GM12878 (cell line): ENCODE results near the gene ENPP1. TPM values are rescaled to one million over a fixed set of nuclear protein-coding genes. Genes with fewer than 3 reads are reported as not detected.
A peak's percentile ranks its signal among the peaks of the same experiment; 100 is the strongest.

ENCODE experiments used
- ATAC-seq: fragments of 200-7000 bp; cut with Tn5 transposase; 3 replicates; pipeline ENCODE4 v1.9.1; 2020; ENCODE audit warnings: mild to moderate bottlenecking, moderate library complexity
- BruUV-seq: library from RNA; stranded (reverse); fragments of 400-500 nt; replicated peaks from 2 replicates; lab custom pipeline; 2021; lab: Mats Ljungman, UMichigan
- CTCF ChIA-PET: fragments of 300-600 bp; sonication (Branson Sonifier 250); formaldehyde crosslinking; extraction: SDS; loops from one replicate; lab custom pipeline; 2021; ENCODE audit warnings: inconsistent platforms; lab: Yijun Ruan, JAX
- POLR2A ChIA-PET: fragments of 350-600 bp; formaldehyde crosslinking; extraction: SDS; loops from one replicate; lab custom pipeline; 2021; ENCODE audit warnings: inconsistent platforms; lab: Charles Lee
- RAD21 ChIA-PET: fragments of 300-600 bp; sonication (Branson Sonifier 250); formaldehyde crosslinking; loops from one replicate; lab custom pipeline; 2023; ENCODE audit warnings: antibody characterized with exemption; ENCODE audit not compliant: unreplicated experiment; lab: Charles Lee
- SMC1A ChIA-PET: fragments of 300-600 bp; sonication (Branson Sonifier 250); formaldehyde crosslinking; loops from one replicate; lab custom pipeline; 2023; ENCODE audit not compliant: unreplicated experiment, uncharacterized antibody; lab: Charles Lee
- DNase-seq: peaks from one replicate; pipeline ENCODE4 v3.0.0-alpha.2; 2011; ENCODE audit warnings: low read depth, low spot score
- FAIRE-seq: peaks from 3 replicates; lab custom pipeline; 2011; peaks lifted over from hg19 to GRCh38; lab: Jason Lieb, UNC
- H2AFZ ChIP-seq: 2 replicates; pipeline ENCODE4 v1.6.0; 2011; ENCODE audit warnings: low read depth, low read length, control low read depth; ENCODE audit not compliant: control insufficient read depth
- H3K27ac ChIP-seq: 2 replicates; pipeline ENCODE4 v1.5.1; 2011; ENCODE audit warnings: control low read depth; ENCODE audit not compliant: control insufficient read depth, insufficient read depth
- H3K27me3 ChIP-seq, 2 experiments: replicated peaks in 1 of 2; 2 replicates each; pipeline versions ENCODE4 v1.6.0 to v1.6.1; 2011; ENCODE audit warnings: low read length in 1 of 2; ENCODE audit not compliant: control insufficient read depth in 2 of 2, insufficient read depth in 2 of 2
- H3K36me3 ChIP-seq, 2 experiments: 2 replicates each; pipeline ENCODE4 v1.5.1; 2011; ENCODE audit warnings: low read length in 1 of 2; ENCODE audit not compliant: control insufficient read depth in 2 of 2, insufficient read depth in 2 of 2
- H3K4me1 ChIP-seq: 2 replicates; pipeline ENCODE4 v1.6.1; 2011; ENCODE audit warnings: mild to moderate bottlenecking, low read length, moderate library complexity, mixed read lengths; ENCODE audit not compliant: control insufficient read depth, insufficient read depth
- H3K4me2 ChIP-seq: 2 replicates; pipeline ENCODE4 v1.6.0; 2011; ENCODE audit warnings: control low read depth; ENCODE audit not compliant: control insufficient read depth, insufficient read depth
- H3K4me3 ChIP-seq: fragments of 200-600 bp; sonication (generic); 2 replicates; pipeline ENCODE4 v1.5.1; 2016
- H3K79me2 ChIP-seq: 2 replicates; pipeline ENCODE4 v1.6.0; 2011; ENCODE audit warnings: low read length; ENCODE audit not compliant: control insufficient read depth, insufficient read depth
- H3K9ac ChIP-seq: 2 replicates; pipeline ENCODE4 v1.8.0; 2011; ENCODE audit warnings: low read length, control low read depth, mixed read lengths; ENCODE audit not compliant: control insufficient read depth, insufficient read depth
- H3K9me3 ChIP-seq: replicated peaks from 3 replicates; pipeline ENCODE4 v1.5.1; 2011; ENCODE audit warnings: mild to moderate bottlenecking, low read length; ENCODE audit not compliant: control insufficient read depth, insufficient read depth
- H4K20me1 ChIP-seq: 2 replicates; pipeline ENCODE4 v1.6.0; 2011; ENCODE audit not compliant: control insufficient read depth, insufficient read depth
- BHLHE40 ChIP-seq, 2 experiments: fragments of 450-650 bp in 1 of 2; IDR thresholded peaks; 2 replicates each; pipeline ENCODE4 v1.6.1; 2011 to 2017; ENCODE audit warnings: low read depth in 2 of 2, borderline replicate concordance in 1 of 2, improper control_type of control experiment in 1 of 2, low read length in 1 of 2, mild to moderate bottlenecking in 1 of 2
- ESRRA ChIP-seq: IDR thresholded peaks from 2 replicates; pipeline ENCODE4 v1.6.1; 2012; ENCODE audit warnings: mild to moderate bottlenecking, low read length, improper control_type of control experiment
- MTA3 ChIP-seq: IDR thresholded peaks from 2 replicates; pipeline ENCODE4 v1.6.1; 2012; ENCODE audit warnings: low read length, inconsistent platforms, borderline replicate concordance
- NFIC ChIP-seq: IDR thresholded peaks from 2 replicates; pipeline ENCODE4 v1.6.1; 2012; ENCODE audit warnings: low read depth, mild to moderate bottlenecking, inconsistent platforms, low read length, moderate library complexity
- RAD21 ChIP-seq: IDR thresholded peaks from 2 replicates; pipeline ENCODE4 v1.6.1; 2011; ENCODE audit warnings: mild to moderate bottlenecking, low read depth, low read length, moderate library complexity; ENCODE audit not compliant: insufficient read depth
- RBBP5 ChIP-seq: fragments of 200-600 bp; sonication (generic); conservative IDR thresholded peaks from 2 replicates; pipeline ENCODE4 v1.6.1; 2016
- SMC3 ChIP-seq: IDR thresholded peaks from 2 replicates; pipeline ENCODE4 v1.6.1; 2011; ENCODE audit warnings: low read length, improper control_type of control experiment, borderline replicate concordance
- SP1 ChIP-seq: IDR thresholded peaks from one replicate; pipeline ENCODE4 v1.6.1; 2011; ENCODE audit warnings: low read depth, low read length
- SPI1 ChIP-seq: IDR thresholded peaks from 2 replicates; pipeline ENCODE4 v1.6.1; 2011; ENCODE audit warnings: low read depth, mild to moderate bottlenecking, low read length, moderate library complexity, borderline replicate concordance; ENCODE audit not compliant: insufficient read depth
- YY1 ChIP-seq: IDR thresholded peaks from 2 replicates; pipeline ENCODE4 v1.6.1; 2011; ENCODE audit warnings: low read depth, mild to moderate bottlenecking, low read length
- WGBS: methylation state at CpG from one replicate; pipeline ENCODE4 v1.1.6; 2016; ENCODE audit warnings: low lambda C conversion rate; ENCODE audit not compliant: insufficient replicate concordance, insufficient coverage; ENCODE audit errors: missing lambda C conversion rate; 5-methylcytosine and 5-hydroxymethylcytosine counted together
- in situ Hi-C: fragments of 300-500 bp; cut with MboI; formaldehyde crosslinking; loops from 9 replicates; pipeline ENCODE4 v1.14.3; 2018; ENCODE audit warnings: mixed read lengths
- intact Hi-C: fragments of 100-400 bp; cut with micrococcal nuclease; formaldehyde crosslinking; loops from one replicate; pipeline ENCODE4 v1.14.2; 2022; ENCODE audit not compliant: unreplicated experiment
- polyA plus RNA-seq, 11 experiments: library from polyadenylated mRNA; depleted of rRNA in 4 of 11; unstranded in 6 of 11; stranded (reverse) in 5 of 11; fragments of >200 nt; fragmentation: Nextera tagmentation in 4 of 11; fragmentation: Illumina TruSeq in 1 of 11; extraction: Ambion mirVana in 4 of 11; extraction: Trizol in 1 of 11; gene quantifications; 1 replicate in 1 of 11; 2 replicates in 10 of 11; pipeline versions ENCODE4 v1.2.1 to v1.2.3, GENCODE V29; 2011 to 2016; ENCODE audit warnings: inconsistent platforms in 2 of 11, missing spikeins in 2 of 11, low read depth in 1 of 11
- total RNA-seq, 4 experiments: library from RNA; depleted of rRNA in 3 of 4; stranded (reverse); fragments of >200 nt in 3 of 4; fragmentation: Illumina TruSeq in 1 of 4; extraction: Trizol in 1 of 4; gene quantifications; 2 replicates each; pipeline versions ENCODE4 v1.2.1 to v1.2.3, GENCODE V29; 2013 to 2021
- TF ChIP-seq, protein P1 (sequence below), 3 experiments: IDR thresholded peaks in 2 of 3; conservative IDR thresholded peaks in 1 of 3; 2 replicates each; pipeline ENCODE4 v1.5.1; 2011; ENCODE audit warnings: low read depth in 3 of 3, low read length in 3 of 3, mild to moderate bottlenecking in 3 of 3, control low read depth in 2 of 3, moderate library complexity in 2 of 3, inconsistent platforms in 1 of 3, mixed read lengths in 1 of 3; ENCODE audit not compliant: control insufficient read depth in 2 of 3, insufficient read depth in 1 of 3; ENCODE audit errors: extremely low read depth in 1 of 3

The ENPP1 gene
- total and polyA plus RNA-seq, 10 of the 15 experiments (the other 5 are each of a cell fraction or from before 2014, with no cell fraction given): 0.03 to 0.05 TPM; not detected in 8

DNA sequence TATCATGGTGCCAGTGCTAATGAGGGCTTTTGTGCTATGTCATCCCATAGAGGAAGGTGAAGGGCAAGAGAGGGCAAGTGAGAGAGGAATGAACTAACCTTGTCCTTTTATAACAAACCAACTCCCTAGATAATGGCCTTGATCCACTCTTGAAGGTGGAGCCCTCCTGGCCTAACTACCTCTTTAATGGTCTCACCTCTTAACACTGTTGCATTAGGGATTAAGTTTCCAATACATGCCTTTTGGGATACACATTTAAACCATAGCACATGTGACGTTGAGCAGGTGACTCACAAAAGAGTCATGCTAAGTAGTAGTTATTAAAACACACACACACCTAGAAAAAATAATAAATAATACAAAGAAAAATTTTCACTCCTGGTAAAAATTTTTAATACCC lies 106.4 kb downstream of the ENPP1 start:
- no peak overlapping the region for H2AFZ ChIP-seq
- BruUV-seq: no TSS peak
- ChIA-PET SMC1A (interaction anchor here (3.4 kb wide), 1 partner anchor 304 kb away, joined by 14 read pairs; no protein-coding TSS in a partner anchor), RAD21 (interaction anchor here (1.1 to 2.2 kb wide), 4 partner anchors 9 to 366 kb away, joined by 3 to 11 read pairs (median 4); no protein-coding TSS in a partner anchor), CTCF (interaction anchor here (0.9 to 2.8 kb wide), 10 partner anchors 9 to 307 kb away, joined by 3 to 34 read pairs (median 7); no protein-coding TSS in a partner anchor), POLR2A (no interaction called here)
- no peaks in the 10 kb centered on the region for H3K36me3 ChIP-seq
- no peak for FAIRE-seq
- H3K4me3 ChIP-seq: no peak overlapping the region
- no peaks in the 10 kb centered on the region for H3K79me2 ChIP-seq
- intact Hi-C loops: loop anchor here (2.0 to 10.0 kb wide), 2 partner anchors 305 to 571 kb away; no protein-coding TSS in a partner anchor
- no peak for DNase-seq
- H3K27ac ChIP-seq: no peak overlapping the region
- H3K27me3 ChIP-seq: peaks cover 0 to 3% of the 10 kb centered on the region in 2 experiments; a peak in 1 of 4 replicates
- no peaks in the 10 kb centered on the region; the same call in 2 of the 3 replicates for H3K9me3 ChIP-seq
- no peak overlapping the region for H3K9ac ChIP-seq
- TF ChIP-seq SPI1 (no peak), MTA3 (no peak), NFIC (no peak)
- H3K4me2 ChIP-seq: no peak overlapping the region
- H3K4me1 ChIP-seq: no peaks in the 10 kb centered on the region
- ATAC-seq: no peak
- H4K20me1 ChIP-seq: no peaks in the 10 kb centered on the region
- 0% methylated on average over 1 of the region's 1 CpG for WGBS
- in situ Hi-C loops: loop anchor here (10.0 kb wide), 1 partner anchor 219 kb away; no protein-coding TSS in a partner anchor

DNA sequence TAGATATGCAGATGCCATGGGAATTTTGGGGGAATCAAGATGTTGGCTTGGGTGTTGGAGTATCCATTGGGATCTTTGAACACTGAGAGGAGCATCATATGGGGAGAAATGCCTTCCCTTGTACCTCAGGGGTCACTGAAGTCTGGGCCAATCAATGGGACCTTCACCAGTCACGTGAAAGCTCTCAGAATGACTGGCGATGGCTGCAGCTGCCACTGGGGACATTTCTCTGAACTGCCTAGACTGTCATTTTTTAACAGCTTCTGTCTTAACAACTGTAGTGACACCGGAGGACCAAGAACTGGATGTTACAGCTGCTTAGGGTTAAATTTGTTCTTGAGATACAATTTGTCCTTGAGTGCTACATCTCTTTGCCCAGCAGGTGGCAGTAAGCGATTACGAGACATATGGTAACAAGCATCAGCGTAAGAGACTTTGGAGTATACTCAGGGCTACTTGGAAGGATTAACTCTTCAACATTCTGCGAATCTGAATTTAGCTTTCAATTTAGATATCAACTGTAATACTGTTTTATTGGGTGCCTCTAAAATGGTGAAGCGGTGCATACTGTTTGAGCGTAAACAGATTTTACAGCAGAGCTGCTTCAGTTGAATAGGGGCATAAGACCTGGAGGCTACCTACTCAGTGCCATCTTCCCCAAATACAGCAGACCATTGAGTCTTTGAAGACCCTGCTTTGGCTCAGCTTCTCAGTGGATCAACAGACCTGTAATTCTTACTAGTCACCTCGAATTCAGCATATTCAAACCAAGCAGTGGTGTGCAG lies 107.3 kb downstream of the ENPP1 start:
- no peaks in the 10 kb centered on the region; the same call in 2 of the 3 replicates for H3K9me3 ChIP-seq
- CTCF ChIA-PET: interaction anchor here (0.6 to 2.8 kb wide), 16 partner anchors 8 to 386 kb away, joined by 3 to 34 read pairs (median 4); no protein-coding TSS in a partner anchor
- H3K79me2 ChIP-seq: no peaks in the 10 kb centered on the region
- H3K9ac ChIP-seq: no peak overlapping the region
- POLR2A ChIA-PET: no interaction called here
- H3K4me2 ChIP-seq: no peak overlapping the region
- DNase-seq (peak; percentile 24), ATAC-seq (peak; percentile 84), FAIRE-seq (peak; percentile 44)
- H4K20me1 ChIP-seq: no peaks in the 10 kb centered on the region
- no TSS peak for BruUV-seq
- H3K27me3 ChIP-seq: peaks cover 0 to 3% of the 10 kb centered on the region in 2 experiments; a peak in 1 of 4 replicates
- WGBS: 10% methylated on average over 10 of the region's 10 CpGs
- no peak overlapping the region for H3K4me3 ChIP-seq
- RAD21 ChIA-PET: interaction anchor here (1.1 to 2.2 kb wide), 4 partner anchors 8 to 365 kb away, joined by 3 to 11 read pairs (median 4); no protein-coding TSS in a partner anchor
- SMC1A ChIA-PET: interaction anchor here (0.6 to 3.4 kb wide), 7 partner anchors 13 to 540 kb away, joined by 3 to 14 read pairs (median 4); no protein-coding TSS in a partner anchor
- intact Hi-C loops: loop anchor here (2.0 to 10.0 kb wide), 3 partner anchors 247 to 570 kb away; no protein-coding TSS in a partner anchor
- in situ Hi-C loops: loop anchor here (5.0 to 10.0 kb wide), 3 partner anchors 220 to 567 kb away; no protein-coding TSS in a partner anchor
- TF ChIP-seq, protein P1, sequence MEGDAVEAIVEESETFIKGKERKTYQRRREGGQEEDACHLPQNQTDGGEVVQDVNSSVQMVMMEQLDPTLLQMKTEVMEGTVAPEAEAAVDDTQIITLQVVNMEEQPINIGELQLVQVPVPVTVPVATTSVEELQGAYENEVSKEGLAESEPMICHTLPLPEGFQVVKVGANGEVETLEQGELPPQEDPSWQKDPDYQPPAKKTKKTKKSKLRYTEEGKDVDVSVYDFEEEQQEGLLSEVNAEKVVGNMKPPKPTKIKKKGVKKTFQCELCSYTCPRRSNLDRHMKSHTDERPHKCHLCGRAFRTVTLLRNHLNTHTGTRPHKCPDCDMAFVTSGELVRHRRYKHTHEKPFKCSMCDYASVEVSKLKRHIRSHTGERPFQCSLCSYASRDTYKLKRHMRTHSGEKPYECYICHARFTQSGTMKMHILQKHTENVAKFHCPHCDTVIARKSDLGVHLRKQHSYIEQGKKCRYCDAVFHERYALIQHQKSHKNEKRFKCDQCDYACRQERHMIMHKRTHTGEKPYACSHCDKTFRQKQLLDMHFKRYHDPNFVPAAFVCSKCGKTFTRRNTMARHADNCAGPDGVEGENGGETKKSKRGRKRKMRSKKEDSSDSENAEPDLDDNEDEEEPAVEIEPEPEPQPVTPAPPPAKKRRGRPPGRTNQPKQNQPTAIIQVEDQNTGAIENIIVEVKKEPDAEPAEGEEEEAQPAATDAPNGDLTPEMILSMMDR (IDR thresholded peaks at IDR 0.05 in 2 of 3, conservative IDR thresholded peaks at IDR 0.05 in 1 of 3; ENCODE audit: control insufficient read depth in 2 of 3, extremely low read depth in 1 of 3, insufficient read depth in 1 of 3, low read depth in 3 of 3, low read length in 3 of 3): peak; percentile 64 to 78 (median 71)
- TF ChIP-seq RBBP5 (no peak), YY1 (0 out of 2 replicates have a peak, but pooled peaks have one; percentile 32), ESRRA (no peak), BHLHE40 (IDR thresholded peaks at IDR 0.05; ENCODE audit: borderline replicate concordance in 1 of 2, low read depth in 2 of 2, low read length in 1 of 2) (0 out of 4 replicates have a peak, but pooled peaks of 1 of the 2 experiments have one; percentile 12), SMC3 (peak; percentile 49; the same call in 1 of the 2 replicates), SP1 (no peak), RAD21 (peak; percentile 75)
- no peaks in the 10 kb centered on the region for H3K4me1 ChIP-seq
- H3K27ac ChIP-seq: no peak overlapping the region
- H3K36me3 ChIP-seq: no peaks in the 10 kb centered on the region
- H2AFZ ChIP-seq: no peak overlapping the region
